ENCODE measurements around the gene CHMP2A. TPM values are rescaled to one million over a fixed set of nuclear protein-coding genes. Genes with fewer than 3 reads are reported as not detected.
A peak's percentile ranks its signal among the peaks of the same experiment; 100 is the strongest.

The CHMP2A gene
- total RNA-seq, 4 donors from 2014 or later = 24.7 to 194 (median 141) TPM

DNA sequence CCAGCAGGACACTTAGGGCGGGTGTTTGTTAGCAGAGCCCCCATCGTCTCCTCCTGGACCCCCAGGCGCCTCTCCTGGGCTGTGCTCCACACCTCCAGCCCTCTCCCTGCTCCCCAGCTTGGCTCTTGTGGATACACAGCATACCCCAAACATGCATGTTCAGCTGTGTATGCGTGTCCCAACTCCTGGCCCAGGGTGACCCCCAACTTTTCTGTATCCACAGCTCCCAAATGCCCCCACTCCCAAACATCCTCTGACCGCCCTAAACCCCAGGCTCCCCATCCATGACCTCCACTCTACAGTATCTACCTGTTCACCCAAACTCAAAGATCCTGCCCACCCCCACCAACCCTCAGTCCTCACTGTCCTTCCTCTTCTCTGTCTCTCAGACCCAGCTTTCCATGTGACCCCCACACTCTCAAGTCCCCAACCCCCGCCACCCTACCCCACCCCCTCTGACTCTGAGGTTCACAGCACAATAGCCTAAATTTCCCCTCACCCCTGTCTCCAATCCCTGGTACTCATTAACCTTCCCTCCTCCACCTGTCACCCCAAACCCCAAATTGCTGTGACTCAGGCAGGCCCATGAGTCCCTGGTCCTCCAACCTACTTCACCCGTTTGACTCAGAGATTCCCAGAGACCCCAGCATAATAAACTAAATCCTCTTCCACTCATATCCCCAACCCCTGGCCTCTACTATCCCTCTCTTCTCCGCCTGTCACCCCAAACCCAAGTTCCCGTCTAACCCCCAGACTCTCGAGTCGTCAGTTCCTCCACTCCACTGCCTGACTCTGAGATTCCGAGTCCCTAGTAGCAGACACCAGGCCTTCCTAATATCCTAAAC lies 2.5 kb upstream of the CHMP2A start:
- 21 to 24% methylated on average over 9 to 12 of the region's 12 CpGs for WGBS, 2 donors (ENCODE audit: low coverage in 1 of 2)
- Histone ChIP-seq H3K4me3 (peak overlapping the region; percentile 67 to 91 (median 73)), H3K4me1 (peaks cover 43 to 61% (median 50%) of the 10 kb centered on the region in 4 donors), H3K36me3 (peaks cover 0 to 9% (median 4%) of the 10 kb centered on the region in 4 donors), H3K27ac (peak overlapping the region; percentile 95 to 100 (median 100)), H3K9me3 (no peaks in the 10 kb centered on the region), H3K27me3 (no peaks in the 10 kb centered on the region)
- intact Hi-C loops (cut with DNase I; ENCODE audit: low total_unique reads) = no loop called here
- in situ Hi-C loops (cut with MboI; ENCODE audit: low pct_ligation_motif_present in 1 of 4, low pct_unique_long_range_greater_than_20kb in 1 of 4, low sequenced_read_pairs in 3 of 4) = no loop called here
- DNase-seq = no peak
- TF ChIP-seq POLR2AphosphoS5 (IDR thresholded peaks at IDR 0.05) (no peak), POLR2A (IDR thresholded peaks at IDR 0.05) (no peak), EP300 (IDR thresholded peaks at IDR 0.05; ENCODE audit: low read depth) (no peak)
- TF ChIP-seq, protein P1, sequence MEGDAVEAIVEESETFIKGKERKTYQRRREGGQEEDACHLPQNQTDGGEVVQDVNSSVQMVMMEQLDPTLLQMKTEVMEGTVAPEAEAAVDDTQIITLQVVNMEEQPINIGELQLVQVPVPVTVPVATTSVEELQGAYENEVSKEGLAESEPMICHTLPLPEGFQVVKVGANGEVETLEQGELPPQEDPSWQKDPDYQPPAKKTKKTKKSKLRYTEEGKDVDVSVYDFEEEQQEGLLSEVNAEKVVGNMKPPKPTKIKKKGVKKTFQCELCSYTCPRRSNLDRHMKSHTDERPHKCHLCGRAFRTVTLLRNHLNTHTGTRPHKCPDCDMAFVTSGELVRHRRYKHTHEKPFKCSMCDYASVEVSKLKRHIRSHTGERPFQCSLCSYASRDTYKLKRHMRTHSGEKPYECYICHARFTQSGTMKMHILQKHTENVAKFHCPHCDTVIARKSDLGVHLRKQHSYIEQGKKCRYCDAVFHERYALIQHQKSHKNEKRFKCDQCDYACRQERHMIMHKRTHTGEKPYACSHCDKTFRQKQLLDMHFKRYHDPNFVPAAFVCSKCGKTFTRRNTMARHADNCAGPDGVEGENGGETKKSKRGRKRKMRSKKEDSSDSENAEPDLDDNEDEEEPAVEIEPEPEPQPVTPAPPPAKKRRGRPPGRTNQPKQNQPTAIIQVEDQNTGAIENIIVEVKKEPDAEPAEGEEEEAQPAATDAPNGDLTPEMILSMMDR (IDR thresholded peaks at IDR 0.05) = no peak

DNA sequence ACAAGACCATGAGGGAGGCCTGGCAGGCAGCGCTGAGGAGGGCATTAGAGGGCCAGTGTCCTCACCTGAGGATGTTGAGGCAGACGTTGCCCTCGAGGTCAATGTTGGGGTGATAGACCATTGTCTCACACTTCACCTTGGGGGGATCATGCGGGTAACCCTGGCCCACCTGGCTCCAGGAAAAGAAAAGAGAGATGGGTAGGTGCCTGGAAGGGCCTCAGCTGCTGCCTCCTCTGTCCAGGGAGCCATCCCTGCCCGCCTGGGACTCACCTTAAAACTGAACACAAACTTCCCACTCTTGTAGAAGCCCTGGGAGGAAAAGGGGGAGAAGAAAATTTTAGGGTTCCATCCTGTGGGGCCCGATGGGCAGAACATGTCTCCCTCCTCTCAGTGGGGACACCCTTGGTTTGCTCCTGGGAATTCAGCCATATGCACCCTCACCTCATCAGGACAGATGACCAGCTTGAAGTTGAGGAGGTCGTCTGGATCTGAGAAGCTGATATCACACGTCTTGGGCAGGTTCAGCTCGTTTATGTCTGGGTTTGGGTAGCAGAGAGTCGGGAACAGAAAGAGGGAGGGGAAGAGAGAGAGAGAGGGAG lies 1.8 kb upstream of the CHMP2A start:
- Histone ChIP-seq H3K27me3 (no peaks in the 10 kb centered on the region), H3K9me3 (no peaks in the 10 kb centered on the region), H3K36me3 (peaks cover 0 to 13% (median 4%) of the 10 kb centered on the region in 4 donors), H3K27ac (peak overlapping the region; percentile 3 to 100 (median 97)), H3K4me3 (peak overlapping the region in 2 of 4 donors; percentile 67 to 68), H3K4me1 (peaks cover 35 to 54% (median 43%) of the 10 kb centered on the region in 4 donors)
- in situ Hi-C loops (cut with MboI; ENCODE audit: low pct_ligation_motif_present in 1 of 4, low pct_unique_long_range_greater_than_20kb in 1 of 4, low sequenced_read_pairs in 3 of 4) = no loop called here
- no peak for DNase-seq
- no peak for TF ChIP-seq EP300 (IDR thresholded peaks at IDR 0.05; ENCODE audit: low read depth)
- TF ChIP-seq, protein P1 (IDR thresholded peaks at IDR 0.05) = no peak
- TF ChIP-seq POLR2AphosphoS5 (IDR thresholded peaks at IDR 0.05) = no peak
- no peak for TF ChIP-seq POLR2A (IDR thresholded peaks at IDR 0.05)
- 21 to 49% methylated on average over 2 to 10 of the region's 10 CpGs for WGBS, 2 donors (ENCODE audit: low coverage in 1 of 2)
- intact Hi-C loops (cut with DNase I; ENCODE audit: low total_unique reads) = no loop called here

DNA sequence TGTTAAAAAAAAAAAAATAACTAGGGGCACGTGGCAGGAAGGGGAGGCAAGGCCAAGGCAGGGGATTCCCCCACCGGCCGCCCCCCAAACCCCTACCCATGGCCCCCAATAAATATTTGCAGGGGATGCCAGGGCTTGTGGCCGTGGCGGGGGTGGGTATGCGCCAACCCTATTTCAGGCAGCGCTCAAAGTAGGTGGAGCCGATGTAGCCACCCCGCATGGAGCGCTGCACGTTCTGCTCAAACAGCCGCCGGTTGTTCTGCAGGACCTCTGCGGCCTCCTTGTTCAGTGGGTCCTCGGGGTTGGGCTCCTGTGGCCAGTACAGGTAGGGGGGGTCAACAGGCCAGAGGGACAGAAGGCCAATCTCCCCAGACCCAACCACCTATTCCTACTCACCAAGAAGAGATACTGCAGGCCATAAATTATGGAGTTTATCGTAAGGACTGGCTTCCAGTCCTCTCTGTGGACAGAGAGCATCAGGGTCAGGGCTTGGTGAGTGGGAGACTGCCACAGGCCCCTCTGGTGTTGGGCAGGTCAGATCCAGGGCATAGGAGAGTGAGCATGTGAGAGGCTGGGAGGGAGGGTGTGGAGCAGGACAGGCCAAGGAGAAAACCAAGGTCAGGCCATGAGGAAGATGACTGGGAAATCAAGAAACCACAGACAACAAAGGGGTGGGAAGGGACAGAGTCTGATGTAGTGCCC lies 1.2 kb upstream of the CHMP2A start:
- no peak for DNase-seq
- Histone ChIP-seq H3K4me3 (no peak overlapping the region), H3K27ac (peak overlapping the region; percentile 95 to 100 (median 97)), H3K27me3 (no peaks in the 10 kb centered on the region), H3K9me3 (no peaks in the 10 kb centered on the region), H3K36me3 (peaks cover 0 to 20% (median 4%) of the 10 kb centered on the region in 4 donors), H3K4me1 (peaks cover 33 to 47% (median 41%) of the 10 kb centered on the region in 4 donors)
- 75 to 85% methylated on average over 2 to 16 of the region's 16 CpGs for WGBS, 2 donors (ENCODE audit: low coverage in 1 of 2)
- in situ Hi-C loops (cut with MboI; ENCODE audit: low pct_ligation_motif_present in 1 of 4, low pct_unique_long_range_greater_than_20kb in 1 of 4, low sequenced_read_pairs in 3 of 4) = no loop called here
- TF ChIP-seq POLR2AphosphoS5 (IDR thresholded peaks at IDR 0.05) (no peak), EP300 (IDR thresholded peaks at IDR 0.05; ENCODE audit: low read depth) (no peak)
- TF ChIP-seq, protein P1 (IDR thresholded peaks at IDR 0.05) = no peak
- intact Hi-C loops (cut with DNase I; ENCODE audit: low total_unique reads) = no loop called here
